Transverse colon (tissue), 3 donors: ENCODE data around the gene EHBP1L1.

Experiments
- POLR2A ChIP-seq: fragments of 450-650 bp; IDR thresholded peaks from one replicate; pipeline ENCODE4 v1.6.1; 2016; ENCODE audit warnings: antibody characterized with exemption, mild to moderate bottlenecking, moderate library complexity
- TF ChIP-seq, protein P1 (sequence below), 5 experiments: fragments of 200-600 bp in 3 of 5; fragments of 450-650 bp in 2 of 5; sonication (generic) in 3 of 5; IDR thresholded peaks; 1 replicate in 2 of 5; 2 replicates in 3 of 5; pipeline ENCODE4 v1.5.1; 2016 to 2017; ENCODE audit warnings: antibody characterized with exemption in 5 of 5, inconsistent platforms in 3 of 5, mild to moderate bottlenecking in 2 of 5, moderate library complexity in 1 of 5

DNA sequence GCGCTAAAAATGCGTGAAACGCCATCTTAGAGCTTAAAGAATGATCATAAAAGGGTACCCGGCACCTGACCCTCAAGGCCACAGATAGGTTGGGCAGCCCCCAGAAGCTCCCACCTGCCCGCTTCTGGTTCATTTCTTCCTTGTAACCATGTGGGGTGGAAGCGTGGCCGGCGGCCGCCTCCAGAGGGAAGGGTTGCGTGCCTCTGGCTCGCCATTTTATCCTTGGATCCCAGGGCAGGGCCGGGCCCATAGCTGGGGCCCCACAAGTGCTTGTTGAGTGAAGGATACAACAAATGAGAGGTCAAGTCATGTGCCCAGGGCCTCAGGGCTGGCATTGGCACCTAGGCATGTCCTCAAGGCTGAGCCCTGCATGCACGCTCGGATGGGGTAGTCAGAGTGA is 45.6 kb downstream of the EHBP1L1 start:
- TF ChIP-seq, protein P1, sequence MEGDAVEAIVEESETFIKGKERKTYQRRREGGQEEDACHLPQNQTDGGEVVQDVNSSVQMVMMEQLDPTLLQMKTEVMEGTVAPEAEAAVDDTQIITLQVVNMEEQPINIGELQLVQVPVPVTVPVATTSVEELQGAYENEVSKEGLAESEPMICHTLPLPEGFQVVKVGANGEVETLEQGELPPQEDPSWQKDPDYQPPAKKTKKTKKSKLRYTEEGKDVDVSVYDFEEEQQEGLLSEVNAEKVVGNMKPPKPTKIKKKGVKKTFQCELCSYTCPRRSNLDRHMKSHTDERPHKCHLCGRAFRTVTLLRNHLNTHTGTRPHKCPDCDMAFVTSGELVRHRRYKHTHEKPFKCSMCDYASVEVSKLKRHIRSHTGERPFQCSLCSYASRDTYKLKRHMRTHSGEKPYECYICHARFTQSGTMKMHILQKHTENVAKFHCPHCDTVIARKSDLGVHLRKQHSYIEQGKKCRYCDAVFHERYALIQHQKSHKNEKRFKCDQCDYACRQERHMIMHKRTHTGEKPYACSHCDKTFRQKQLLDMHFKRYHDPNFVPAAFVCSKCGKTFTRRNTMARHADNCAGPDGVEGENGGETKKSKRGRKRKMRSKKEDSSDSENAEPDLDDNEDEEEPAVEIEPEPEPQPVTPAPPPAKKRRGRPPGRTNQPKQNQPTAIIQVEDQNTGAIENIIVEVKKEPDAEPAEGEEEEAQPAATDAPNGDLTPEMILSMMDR (IDR thresholded peaks at IDR 0.05): no peak
- TF ChIP-seq POLR2A: no peak
